Measurements from ENCODE around the gene RIN3. TPM values are rescaled to one million over a fixed set of nuclear protein-coding genes. Genes with fewer than 3 reads are reported as not detected.

Gene RIN3
- total and polyA plus RNA-seq, 2 experiments from 2014 or later, result 3.5 to 5.4 TPM

DNA sequence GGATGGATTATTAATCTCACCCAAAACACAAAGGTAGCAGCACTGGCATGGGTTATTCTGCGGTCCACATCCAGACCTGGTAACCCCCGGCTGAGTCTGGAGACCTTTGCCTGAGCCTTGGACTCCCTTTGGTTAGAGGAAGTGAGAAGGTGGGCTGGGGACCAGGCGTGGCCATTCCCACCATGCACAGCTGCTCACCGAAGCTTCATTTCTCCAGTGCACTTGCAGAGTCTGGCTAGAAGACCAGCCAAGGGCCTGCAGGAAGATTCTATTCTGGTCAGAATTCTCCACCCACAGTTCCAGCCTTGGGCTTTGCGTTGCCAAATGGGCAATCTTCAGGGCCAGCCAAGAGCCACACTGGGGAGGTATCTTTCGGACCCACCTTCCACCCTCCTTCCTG lies 161.8 kb downstream of the RIN3 start:
- H3K9me3 ChIP-seq (ENCODE audit: low read depth), result no peaks in the 10 kb centered on the region
- no peaks in the 10 kb centered on the region for H3K27me3 ChIP-seq
- TF ChIP-seq, protein P1, sequence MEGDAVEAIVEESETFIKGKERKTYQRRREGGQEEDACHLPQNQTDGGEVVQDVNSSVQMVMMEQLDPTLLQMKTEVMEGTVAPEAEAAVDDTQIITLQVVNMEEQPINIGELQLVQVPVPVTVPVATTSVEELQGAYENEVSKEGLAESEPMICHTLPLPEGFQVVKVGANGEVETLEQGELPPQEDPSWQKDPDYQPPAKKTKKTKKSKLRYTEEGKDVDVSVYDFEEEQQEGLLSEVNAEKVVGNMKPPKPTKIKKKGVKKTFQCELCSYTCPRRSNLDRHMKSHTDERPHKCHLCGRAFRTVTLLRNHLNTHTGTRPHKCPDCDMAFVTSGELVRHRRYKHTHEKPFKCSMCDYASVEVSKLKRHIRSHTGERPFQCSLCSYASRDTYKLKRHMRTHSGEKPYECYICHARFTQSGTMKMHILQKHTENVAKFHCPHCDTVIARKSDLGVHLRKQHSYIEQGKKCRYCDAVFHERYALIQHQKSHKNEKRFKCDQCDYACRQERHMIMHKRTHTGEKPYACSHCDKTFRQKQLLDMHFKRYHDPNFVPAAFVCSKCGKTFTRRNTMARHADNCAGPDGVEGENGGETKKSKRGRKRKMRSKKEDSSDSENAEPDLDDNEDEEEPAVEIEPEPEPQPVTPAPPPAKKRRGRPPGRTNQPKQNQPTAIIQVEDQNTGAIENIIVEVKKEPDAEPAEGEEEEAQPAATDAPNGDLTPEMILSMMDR (IDR thresholded peaks at IDR 0.05; ENCODE audit: low read depth, low read length), result no peak
- no peaks in the 10 kb centered on the region for H3K4me1 ChIP-seq (ENCODE audit: low read depth)
- DNase-seq (ENCODE audit: low read depth in 1 of 2, low spot score in 1 of 2), result no peak
- H3K4me3 ChIP-seq, result no peak overlapping the region
- H3K27ac ChIP-seq, result no peak overlapping the region
- H3K36me3 ChIP-seq, result no peaks in the 10 kb centered on the region

DNA sequence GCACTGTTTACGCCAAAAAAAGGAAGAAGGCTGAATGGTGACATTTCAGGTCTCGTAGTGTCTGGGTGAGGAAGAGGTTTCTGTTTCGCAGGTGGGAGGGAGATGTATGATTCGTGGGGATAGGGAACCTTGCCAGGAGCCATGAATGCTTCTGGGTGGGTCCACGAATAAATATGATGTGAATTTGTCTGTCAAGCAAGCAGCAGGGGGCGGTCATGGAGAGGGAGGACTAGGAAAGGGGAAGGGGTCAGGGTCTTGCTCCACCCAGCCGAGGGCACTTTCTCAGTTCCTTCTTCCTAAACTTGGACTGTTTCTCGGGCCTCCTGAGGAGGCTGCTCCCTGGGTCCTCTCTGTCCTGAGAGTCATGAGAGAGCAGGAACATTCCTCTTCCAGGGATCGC lies 162.4 kb downstream of the RIN3 start:
- no peak for DNase-seq (ENCODE audit: low read depth in 1 of 2, low spot score in 1 of 2)
- no peaks in the 10 kb centered on the region for H3K27me3 ChIP-seq
- no peak overlapping the region for H3K27ac ChIP-seq
- H3K4me1 ChIP-seq (ENCODE audit: low read depth), result no peaks in the 10 kb centered on the region
- no peaks in the 10 kb centered on the region for H3K9me3 ChIP-seq (ENCODE audit: low read depth)
- TF ChIP-seq, protein P1 (IDR thresholded peaks at IDR 0.05; ENCODE audit: low read depth, low read length), result no peak
- no peaks in the 10 kb centered on the region for H3K36me3 ChIP-seq
- no peak overlapping the region for H3K4me3 ChIP-seq

DNA sequence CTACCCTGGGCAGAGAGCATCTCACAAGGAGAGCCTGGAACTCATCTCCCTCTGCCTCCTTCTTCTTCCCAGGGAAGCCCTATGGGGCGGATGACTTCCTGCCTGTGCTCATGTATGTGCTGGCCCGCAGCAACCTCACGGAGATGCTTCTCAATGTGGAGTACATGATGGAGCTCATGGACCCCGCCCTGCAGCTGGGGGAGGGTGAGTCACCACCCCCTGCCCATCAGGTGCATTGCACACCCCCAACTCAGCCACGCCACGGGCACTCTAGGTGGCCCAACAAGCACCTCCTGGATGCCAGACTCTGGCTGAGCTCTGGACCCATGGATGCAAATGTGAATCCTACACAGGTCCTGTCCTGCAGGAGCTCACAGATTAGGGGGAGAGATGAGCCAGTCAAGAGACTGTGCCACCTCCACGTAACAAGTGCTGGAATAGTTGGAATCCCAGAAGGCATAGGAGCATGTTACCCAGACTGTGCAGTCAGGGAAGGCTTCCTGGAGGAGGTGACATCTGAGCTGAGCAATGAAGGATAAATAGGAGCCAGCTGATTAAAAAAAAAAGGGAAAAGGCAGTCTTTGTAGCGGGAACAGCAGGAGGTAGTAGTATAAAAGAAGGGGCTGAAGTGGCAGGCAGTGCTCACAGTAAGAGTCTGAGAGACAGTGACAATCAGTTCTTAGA lies 163.0 kb downstream of the RIN3 start:
- H3K36me3 ChIP-seq, result no peaks in the 10 kb centered on the region
- no peaks in the 10 kb centered on the region for H3K27me3 ChIP-seq
- DNase-seq (ENCODE audit: low read depth in 1 of 2, low spot score in 1 of 2), result no peak
- no peaks in the 10 kb centered on the region for H3K9me3 ChIP-seq (ENCODE audit: low read depth)
- H3K27ac ChIP-seq, result no peak overlapping the region
- no peak overlapping the region for H3K4me3 ChIP-seq
- H3K4me1 ChIP-seq (ENCODE audit: low read depth), result no peaks in the 10 kb centered on the region
- TF ChIP-seq, protein P1 (IDR thresholded peaks at IDR 0.05; ENCODE audit: low read depth, low read length), result no peak

DNA sequence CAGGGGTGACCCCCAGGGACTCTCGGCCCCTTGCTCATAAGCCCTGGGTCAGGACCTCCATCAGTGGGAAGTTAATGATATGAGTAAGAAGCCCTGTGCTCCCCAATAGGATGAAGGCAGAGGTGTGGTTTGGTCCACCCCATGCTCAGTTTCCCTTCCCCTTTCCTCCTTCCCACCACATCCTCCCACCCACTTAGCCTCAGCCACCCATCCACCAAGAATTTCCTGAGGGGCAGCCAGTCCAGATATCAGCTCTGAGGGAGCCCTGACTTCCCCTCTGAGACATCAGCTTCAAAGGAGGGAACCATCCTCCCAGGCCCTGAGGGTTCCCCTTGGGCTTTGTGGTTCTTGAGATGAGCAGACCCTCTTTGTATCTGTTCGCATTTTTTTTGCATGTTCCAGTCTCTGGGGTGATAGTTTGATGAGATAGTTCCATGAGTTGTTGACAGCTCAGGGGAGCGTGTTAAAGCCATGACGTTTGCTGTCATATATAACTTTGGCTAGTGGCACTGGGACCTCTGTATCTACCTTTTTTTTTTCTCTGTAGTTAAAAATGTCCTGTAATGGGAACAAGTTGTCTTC lies 163.6 kb downstream of the RIN3 start:
- Histone ChIP-seq H3K4me3 (no peak overlapping the region), H3K27ac (no peak overlapping the region), H3K4me1 (ENCODE audit: low read depth) (no peaks in the 10 kb centered on the region), H3K36me3 (no peaks in the 10 kb centered on the region), H3K9me3 (ENCODE audit: low read depth) (no peaks in the 10 kb centered on the region), H3K27me3 (no peaks in the 10 kb centered on the region)
- TF ChIP-seq, protein P1 (IDR thresholded peaks at IDR 0.05; ENCODE audit: low read depth, low read length), result no peak
- DNase-seq (ENCODE audit: low read depth in 1 of 2, low spot score in 1 of 2), result peak in 1 of 2 donors; percentile 27

DNA sequence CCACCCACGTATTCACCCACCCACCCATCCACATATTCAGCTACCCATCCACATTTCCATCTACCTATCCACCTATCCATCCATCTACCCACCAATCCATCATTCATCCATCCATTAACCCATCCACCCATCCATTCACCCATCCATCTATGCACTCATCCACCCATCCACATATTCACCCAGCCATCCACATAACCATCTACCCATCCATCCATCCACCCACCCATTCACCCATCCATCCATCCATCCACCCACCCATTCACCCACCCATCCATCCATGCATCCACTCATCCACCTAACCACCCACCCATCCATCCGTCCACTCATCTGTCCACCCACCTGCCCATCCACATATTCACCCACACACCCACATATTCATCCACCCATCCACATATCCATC lies 164.4 kb downstream of the RIN3 start:
- H3K27ac ChIP-seq, result no peak overlapping the region
- no peaks in the 10 kb centered on the region for H3K9me3 ChIP-seq (ENCODE audit: low read depth)
- TF ChIP-seq, protein P1 (IDR thresholded peaks at IDR 0.05; ENCODE audit: low read depth, low read length), result no peak
- H3K36me3 ChIP-seq, result no peaks in the 10 kb centered on the region
- H3K27me3 ChIP-seq, result no peaks in the 10 kb centered on the region
- no peak for DNase-seq (ENCODE audit: low read depth in 1 of 2, low spot score in 1 of 2)
- H3K4me1 ChIP-seq (ENCODE audit: low read depth), result no peaks in the 10 kb centered on the region
- H3K4me3 ChIP-seq, result no peak overlapping the region

Measured in cardiac muscle cell (in vitro differentiated cells and primary cell).